HEK293 (cell line): ENCODE results near the gene TMEM233.
A peak's percentile ranks its signal among the peaks of the same experiment; 100 is the strongest.

Experiments used
- CTCF ChIA-PET: fragments of 350-600 bp; formaldehyde crosslinking; extraction: SDS; loops from one replicate; lab custom pipeline; 2021; ENCODE audit warnings: antibody characterized with exemption; lab: Yijun Ruan, JAX
- POLR2A ChIA-PET: fragments of 300-600 bp; formaldehyde crosslinking; extraction: SDS; loops from one replicate; lab custom pipeline; 2020; ENCODE audit warnings: antibody characterized with exemption, inconsistent platforms; lab: Yijun Ruan, JAX
- H3K27ac ChIP-seq: fragments of 200-500 bp; sonication (Bioruptor generic); 2 replicates; pipeline ENCODE4 v1.5.1; 2014; ENCODE audit warnings: low read depth, low read length, control low read depth, inconsistent platforms; ENCODE audit errors: extremely low read depth
- H3K36me3 ChIP-seq, 2 experiments: fragments of 200-500 bp in 1 of 2; sonication (Bioruptor generic) in 1 of 2; 1 replicate in 1 of 2; 2 replicates in 1 of 2; pipeline ENCODE4 v1.5.1; 2014 to 2017; ENCODE audit warnings: inconsistent platforms in 2 of 2, low read length in 2 of 2; ENCODE audit not compliant: control insufficient read depth in 2 of 2, insufficient read depth in 1 of 2
- H3K4me1 ChIP-seq: fragments of 200-500 bp; sonication (Bioruptor generic); 2 replicates; pipeline ENCODE4 v1.5.1; 2014; ENCODE audit warnings: mild to moderate bottlenecking, low read length, inconsistent platforms; ENCODE audit not compliant: control insufficient read depth, insufficient read depth
- H3K4me3 ChIP-seq: 2 replicates; pipeline ENCODE4 v1.5.1; 2011; ENCODE audit warnings: low read depth, mild to moderate bottlenecking, control low read depth, low read length, moderate library complexity
- H3K9me3 ChIP-seq: fragments of 200-500 bp; sonication (Bioruptor generic); 2 replicates; pipeline ENCODE4 v1.5.1; 2014; ENCODE audit warnings: low read depth, low read length, inconsistent platforms; ENCODE audit not compliant: control insufficient read depth, insufficient read depth
- KLF10 ChIP-seq: fragments of 450-650 bp; IDR thresholded peaks from 2 replicates; pipeline ENCODE4 v1.5.1; 2018; ENCODE audit warnings: missing biosample characterization, mild to moderate bottlenecking, missing genetic modification characterization
- PRDM1 ChIP-seq: fragments of 450-650 bp; formaldehyde crosslinking; IDR thresholded peaks from 2 replicates; pipeline ENCODE4; 2016; ENCODE audit warnings: missing biosample characterization, missing genetic modification characterization
- ZBTB49 ChIP-seq: fragments of 450-650 bp; formaldehyde crosslinking; IDR thresholded peaks from 2 replicates; pipeline ENCODE4 v1.5.1; 2016; ENCODE audit warnings: missing biosample characterization, missing genetic modification characterization, low read depth
- ZNF138 ChIP-seq: fragments of 450-650 bp; formaldehyde crosslinking; IDR thresholded peaks from 2 replicates; pipeline ENCODE4 v1.5.1; 2016; ENCODE audit warnings: missing biosample characterization, missing genetic modification characterization, borderline replicate concordance
- ZNF18 ChIP-seq: fragments of 450-650 bp; formaldehyde crosslinking; IDR thresholded peaks from 2 replicates; pipeline ENCODE4 v1.5.1; 2016; ENCODE audit warnings: missing biosample characterization, missing genetic modification characterization
- ZNF280C ChIP-seq: fragments of 450-650 bp; formaldehyde crosslinking; IDR thresholded peaks from 2 replicates; pipeline ENCODE4 v1.5.1; 2016; ENCODE audit warnings: missing biosample characterization, missing genetic modification characterization
- ZNF280D ChIP-seq: fragments of 450-650 bp; formaldehyde crosslinking; IDR thresholded peaks from 2 replicates; pipeline ENCODE4 v1.5.1; 2016; ENCODE audit warnings: missing biosample characterization, missing genetic modification characterization
- ZNF394 ChIP-seq: fragments of 450-650 bp; formaldehyde crosslinking; IDR thresholded peaks from 2 replicates; pipeline ENCODE4 v1.5.1; 2016; ENCODE audit warnings: missing biosample characterization, missing genetic modification characterization, mild to moderate bottlenecking, moderate library complexity, borderline replicate concordance
- ZNF449 ChIP-seq: fragments of 450-650 bp; formaldehyde crosslinking; IDR thresholded peaks from 2 replicates; pipeline ENCODE4 v1.5.1; 2017; ENCODE audit warnings: missing biosample characterization, mild to moderate bottlenecking, missing genetic modification characterization, moderate library complexity
- ZNF571 ChIP-seq: fragments of 450-650 bp; formaldehyde crosslinking; IDR thresholded peaks from 2 replicates; pipeline ENCODE4 v1.5.0; 2017; ENCODE audit warnings: missing biosample characterization, missing genetic modification characterization
- ZNF692 ChIP-seq: fragments of 450-650 bp; formaldehyde crosslinking; IDR thresholded peaks from 2 replicates; pipeline ENCODE4 v1.5.1; 2016; ENCODE audit warnings: missing biosample characterization, missing genetic modification characterization
- ZNF776 ChIP-seq: fragments of 450-650 bp; formaldehyde crosslinking; IDR thresholded peaks from 2 replicates; pipeline ENCODE4 v1.5.0; 2017; ENCODE audit warnings: missing biosample characterization, missing genetic modification characterization, borderline replicate concordance

Gene TMEM233

GRCh38 chr12:119556854-119557253 lies 36.7 kb upstream of the TMEM233 start (continued):
- TF ChIP-seq ZNF138 (tag by site-specific recombination) (no peak), ZNF571 (tag by site-specific recombination) (no peak)

- CTCF ChIA-PET = interaction anchor here (0.6 kb wide), 1 partner anchor 77 kb away, joined by 3 read pairs; no protein-coding TSS in a partner anchor
- no peaks in the 10 kb centered on the region for H3K9me3 ChIP-seq
- H3K4me3 ChIP-seq = no peak overlapping the region
- no peak for TF ChIP-seq ZNF18 (tag by site-specific recombination)
- no peak for TF ChIP-seq ZBTB49 (tag by site-specific recombination)
- TF ChIP-seq ZNF280D (tag by site-specific recombination) = no peak
- no peak for TF ChIP-seq ZNF692 (tag by site-specific recombination)
- TF ChIP-seq ZNF394 (tag by site-specific recombination) = no peak
- no peak for TF ChIP-seq ZNF776 (tag by site-specific recombination)
- TF ChIP-seq ZNF449 (tag by site-specific recombination) = no peak
- no peak for TF ChIP-seq KLF10 (tag by site-specific recombination)
- no peak overlapping the region for H3K27ac ChIP-seq
- H3K4me1 ChIP-seq = no peaks in the 10 kb centered on the region
- H3K36me3 ChIP-seq = no peaks in the 10 kb centered on the region
- POLR2A ChIA-PET = no interaction called here
These were observed 28.2 kb upstream of the TMEM233 start for GRCh38 chr12:119565404-119565803.

GRCh38 chr12:119570771-119571170 lies 22.8 kb upstream of the TMEM233 start:
- Histone ChIP-seq H3K27ac (no peak overlapping the region), H3K36me3 (no peaks in the 10 kb centered on the region), H3K9me3 (no peaks in the 10 kb centered on the region), H3K4me1 (no peaks in the 10 kb centered on the region), H3K4me3 (no peak overlapping the region)
- POLR2A ChIA-PET = no interaction called here
- TF ChIP-seq ZNF280C (tag by site-specific recombination) = no peak
- peak; percentile 64 for TF ChIP-seq PRDM1 (tag by site-specific recombination)
- CTCF ChIA-PET = interaction anchor here (0.5 kb wide), 1 partner anchor 73 kb away, joined by 11 read pairs; no protein-coding TSS in a partner anchor
